Vagina (tissue), 2 donors: ENCODE data around the gene OTOGL.

Experiments
- CTCF ChIP-seq, 3 experiments: fragments of 450-650 bp in 2 of 3; fragments of 200-600 bp in 1 of 3; sonication (generic) in 1 of 3; IDR thresholded peaks; one replicate each; pipeline ENCODE4 v1.5.1; 2017 to 2019; ENCODE audit warnings: antibody characterized with exemption in 3 of 3, mild to moderate bottlenecking in 2 of 3, moderate library complexity in 2 of 3
- POLR2A ChIP-seq, 2 donors: fragments of 450-650 bp; IDR thresholded peaks; one replicate each; pipeline ENCODE4 v1.6.1; 2017; ENCODE audit warnings: antibody characterized with exemption in 2 of 2, mild to moderate bottlenecking in 2 of 2, moderate library complexity in 2 of 2
- POLR2AphosphoS5 ChIP-seq, 2 donors: sonication (generic); formaldehyde crosslinking; IDR thresholded peaks; one replicate each; pipeline ENCODE4 v1.9.0; 2017; ENCODE audit warnings: antibody characterized with exemption in 2 of 2, mild to moderate bottlenecking in 2 of 2, low read depth in 1 of 2; ENCODE audit not compliant: insufficient read depth in 1 of 2

GRCh38 chr12:80101126-80101525 lies 1.8 kb downstream of the OTOGL start:
- TF ChIP-seq CTCF (IDR thresholded peaks at IDR 0.05): no peak
- no peak for TF ChIP-seq POLR2AphosphoS5 (IDR thresholded peaks at IDR 0.05; ENCODE audit: insufficient read depth in 1 of 2, low read depth in 1 of 2)
- TF ChIP-seq POLR2A (IDR thresholded peaks at IDR 0.05): no peak
